H1 (cell line): ENCODE measurements around the gene SLC24A4. TPM values are rescaled to one million over a fixed set of nuclear protein-coding genes. Genes with fewer than 3 reads are reported as not detected.

Experiments
- CTCF ChIA-PET: fragments of 300-600 bp; sonication (Branson Sonifier 250); formaldehyde crosslinking; loops from one replicate; lab custom pipeline; 2021; ENCODE audit not compliant: partially characterized antibody; lab: Charles Lee
- POLR2A ChIA-PET: fragments of 300-600 bp; sonication (Branson Sonifier 250); formaldehyde crosslinking; loops from one replicate; lab custom pipeline; 2021; ENCODE audit warnings: inconsistent platforms; ENCODE audit not compliant: partially characterized antibody; lab: Charles Lee
- DNase-seq, 2 experiments: peaks; one replicate each; pipeline versions ENCODE4 v3.0.0 to v3.0.0-alpha.2; 2010 to 2022; ENCODE audit warnings: low spot score in 2 of 2, low read depth in 1 of 2, mixed read lengths in 1 of 2
- FAIRE-seq: peaks from 2 replicates; lab custom pipeline; 2011; peaks lifted over from hg19 to GRCh38; lab: Jason Lieb, UNC
- H2AFZ ChIP-seq: 2 replicates; pipeline ENCODE4 v1.8.1; 2012; ENCODE audit warnings: low read length, inconsistent platforms
- H2AK5ac ChIP-seq: 2 replicates; pipeline ENCODE4 v1.6.1; 2013; ENCODE audit warnings: low read depth, low read length
- H2BK120ac ChIP-seq: replicated peaks from 2 replicates; pipeline ENCODE3; 2013; ENCODE audit warnings: low read depth, low read length, inconsistent platforms
- H2BK12ac ChIP-seq: 2 replicates; pipeline ENCODE4 v1.6.1; 2013; ENCODE audit warnings: low read depth, low read length
- H2BK15ac ChIP-seq: 2 replicates; pipeline ENCODE4 v1.6.1; 2013; ENCODE audit warnings: low read length
- H2BK20ac ChIP-seq: 2 replicates; pipeline ENCODE4 v1.6.1; 2013; ENCODE audit warnings: low read length
- H2BK5ac ChIP-seq: 2 replicates; pipeline ENCODE4 v1.6.1; 2013; ENCODE audit warnings: low read depth, low read length
- H3K14ac ChIP-seq: 2 replicates; pipeline ENCODE4 v1.6.1; 2013; ENCODE audit warnings: inconsistent platforms; ENCODE audit not compliant: insufficient read length
- H3K18ac ChIP-seq: 2 replicates; pipeline ENCODE4 v1.6.1; 2013; ENCODE audit warnings: low read length; ENCODE audit errors: extremely low read depth
- H3K23ac ChIP-seq: 2 replicates; pipeline ENCODE4 v1.6.1; 2013; ENCODE audit warnings: inconsistent platforms; ENCODE audit not compliant: insufficient read length
- H3K23me2 ChIP-seq: 2 replicates; pipeline ENCODE4 v1.6.1; 2013; ENCODE audit warnings: low read depth, low read length
- H3K27ac ChIP-seq: 2 replicates; pipeline ENCODE4 v1.6.1; 2011; ENCODE audit warnings: low read depth, low read length, inconsistent platforms
- H3K27me3 ChIP-seq, 4 experiments: replicated peaks in 1 of 4; 1 replicate in 1 of 4; 2 replicates in 3 of 4; pipeline versions ENCODE4 v1.6.1 to v1.8.1; 2011 to 2013; ENCODE audit warnings: low read length in 3 of 4, mild to moderate bottlenecking in 3 of 4, inconsistent platforms in 2 of 4, mixed read lengths in 2 of 4, moderate library complexity in 1 of 4; ENCODE audit not compliant: control insufficient read depth in 3 of 4, insufficient read depth in 3 of 4; ENCODE audit errors: extremely low read depth in 1 of 4
- H3K36me3 ChIP-seq, 4 experiments: 2 replicates each; pipeline versions ENCODE4 v1.6.1 to v1.8.1; 2011 to 2013; ENCODE audit warnings: mild to moderate bottlenecking in 4 of 4, low read length in 3 of 4, moderate library complexity in 2 of 4, control low read depth in 1 of 4, inconsistent platforms in 1 of 4; ENCODE audit not compliant: insufficient read depth in 4 of 4, control insufficient read depth in 2 of 4
- H3K4ac ChIP-seq: replicated peaks from 2 replicates; pipeline ENCODE3; 2013; ENCODE audit warnings: low read length, low read depth, mixed read lengths, inconsistent platforms; ENCODE audit not compliant: insufficient read length
- H3K4me1 ChIP-seq, 4 experiments: replicated peaks in 1 of 4; 1 replicate in 1 of 4; 2 replicates in 3 of 4; pipeline versions ENCODE4 v1.6.1 to v1.8.1; 2011 to 2013; ENCODE audit warnings: low read length in 3 of 4, inconsistent platforms in 2 of 4, mixed read lengths in 1 of 4; ENCODE audit not compliant: insufficient read depth in 4 of 4, control insufficient read depth in 3 of 4
- H3K4me2 ChIP-seq, 2 experiments: 2 replicates each; pipeline versions ENCODE4 v1.6.1 to v1.8.1; 2011 to 2013; ENCODE audit warnings: low read depth in 2 of 2, low read length in 2 of 2, control low read depth in 1 of 2, inconsistent platforms in 1 of 2, mild to moderate bottlenecking in 1 of 2; ENCODE audit not compliant: insufficient read depth in 1 of 2
- H3K4me3 ChIP-seq, 4 experiments: fragments of 200-600, 300-600 bp in 1 of 4; sonication (generic), shearing (Covaris generic), sonication (Bioruptor Twin) in 1 of 4; 2 replicates each; pipeline versions ENCODE4 v1.5.1 to v1.8.1; 2011 to 2016; ENCODE audit warnings: low read length in 4 of 4, low read depth in 3 of 4, control low read depth in 2 of 4, inconsistent platforms in 2 of 4, mild to moderate bottlenecking in 2 of 4, mixed read lengths in 1 of 4, moderate library complexity in 1 of 4; ENCODE audit not compliant: insufficient read depth in 2 of 4; ENCODE audit errors: extremely low read depth in 1 of 4
- H3K56ac ChIP-seq: replicated peaks from 2 replicates; pipeline ENCODE3; 2013; ENCODE audit warnings: low read depth, mild to moderate bottlenecking, mixed read lengths, low read length, inconsistent platforms; ENCODE audit not compliant: insufficient read length
- H3K79me1 ChIP-seq: 2 replicates; pipeline ENCODE4 v1.6.1; 2013; ENCODE audit warnings: low read depth, low read length, control low read depth
- H3K79me2 ChIP-seq, 2 experiments: 2 replicates each; pipeline versions ENCODE4 v1.6.1 to v1.8.1; 2012 to 2013; ENCODE audit warnings: low read length in 2 of 2, mild to moderate bottlenecking in 2 of 2, inconsistent platforms in 1 of 2; ENCODE audit not compliant: insufficient read depth in 2 of 2, control insufficient read depth in 1 of 2
- H3K9ac ChIP-seq, 4 experiments: replicated peaks in 1 of 4; 1 replicate in 1 of 4; 2 replicates in 3 of 4; pipeline versions ENCODE4 v1.6.1 to v1.8.1; 2011 to 2013; ENCODE audit warnings: low read depth in 3 of 4, low read length in 3 of 4, control low read depth in 2 of 4, mild to moderate bottlenecking in 2 of 4, moderate library complexity in 2 of 4, inconsistent platforms in 1 of 4; ENCODE audit errors: extremely low read depth in 1 of 4
- H3K9me3 ChIP-seq, 2 experiments: 2 replicates each; pipeline versions ENCODE4 v1.6.1 to v1.8.1; 2012 to 2013; ENCODE audit warnings: mild to moderate bottlenecking in 2 of 2, moderate library complexity in 2 of 2, control low read depth in 1 of 2, inconsistent platforms in 1 of 2, low read depth in 1 of 2, low read length in 1 of 2, mixed read lengths in 1 of 2; ENCODE audit not compliant: insufficient read depth in 2 of 2
- H4K20me1 ChIP-seq, 2 experiments: replicated peaks in 1 of 2; 2 replicates each; pipeline versions ENCODE3 to v1.8.1; 2011 to 2013; ENCODE audit warnings: inconsistent platforms in 2 of 2, low read length in 2 of 2, mild to moderate bottlenecking in 1 of 2; ENCODE audit not compliant: insufficient read depth in 2 of 2, control insufficient read depth in 1 of 2
- H4K5ac ChIP-seq: 2 replicates; pipeline ENCODE4 v1.6.1; 2013; ENCODE audit warnings: low read length, low read depth, mixed read lengths, inconsistent platforms; ENCODE audit not compliant: insufficient read length
- H4K8ac ChIP-seq: 2 replicates; pipeline ENCODE4 v1.8.0; 2013; ENCODE audit warnings: mild to moderate bottlenecking, moderate library complexity, low read length, inconsistent platforms; ENCODE audit not compliant: insufficient read depth; ENCODE audit errors: extremely low read depth
- H4K91ac ChIP-seq: replicated peaks from 2 replicates; pipeline ENCODE3; 2013; ENCODE audit warnings: low read length, mixed read lengths, inconsistent platforms; ENCODE audit not compliant: insufficient read length
- CREB1 ChIP-seq: IDR thresholded peaks from 2 replicates; pipeline ENCODE4 v1.6.1; 2012; ENCODE audit warnings: inconsistent platforms
- CTBP2 ChIP-seq: IDR thresholded peaks from 2 replicates; pipeline ENCODE4 v1.7.0; 2011; ENCODE audit warnings: borderline replicate concordance, mild to moderate bottlenecking, moderate library complexity, mixed read lengths, low read length; ENCODE audit not compliant: insufficient read depth, insufficient read length
- EP300 ChIP-seq, 2 experiments: IDR thresholded peaks; 1 replicate in 1 of 2; 2 replicates in 1 of 2; pipeline ENCODE4 v1.6.1; 2011 to 2012; ENCODE audit warnings: low read depth in 2 of 2, low read length in 2 of 2, mild to moderate bottlenecking in 2 of 2, borderline replicate concordance in 1 of 2, inconsistent platforms in 1 of 2, moderate library complexity in 1 of 2
- HDAC6 ChIP-seq: IDR thresholded peaks from one replicate; pipeline ENCODE4 v1.7.1; 2012; ENCODE audit warnings: low read depth, mild to moderate bottlenecking, inconsistent platforms, low read length, moderate library complexity
- KDM5A ChIP-seq: fragments of 200-600 bp; IDR thresholded peaks from 2 replicates; pipeline ENCODE4 v1.7.1; 2012; ENCODE audit warnings: mild to moderate bottlenecking, low read length, inconsistent platforms, mixed read lengths
- MAX ChIP-seq: IDR thresholded peaks from 2 replicates; pipeline ENCODE4 v1.6.1; 2012; ENCODE audit warnings: inconsistent platforms
- RAD21 ChIP-seq, 2 experiments: IDR thresholded peaks in 1 of 2; conservative IDR thresholded peaks in 1 of 2; 2 replicates each; pipeline ENCODE4 v1.6.1; 2011; ENCODE audit warnings: low read depth in 2 of 2, low read length in 2 of 2, improper control_type of control experiment in 1 of 2, inconsistent platforms in 1 of 2, mild to moderate bottlenecking in 1 of 2, moderate library complexity in 1 of 2
- RBBP5 ChIP-seq: IDR thresholded peaks from 2 replicates; pipeline ENCODE4 v1.7.1; 2012; ENCODE audit warnings: low read depth, mild to moderate bottlenecking, inconsistent platforms, low read length, moderate library complexity, borderline replicate concordance
- RFX5 ChIP-seq: IDR thresholded peaks from 2 replicates; pipeline ENCODE4 v1.6.1; 2011; ENCODE audit warnings: low read depth, low read length, improper control_type of control experiment, borderline replicate concordance
- TAF1 ChIP-seq: IDR thresholded peaks from 2 replicates; pipeline ENCODE4 v1.6.1; 2011; ENCODE audit warnings: mild to moderate bottlenecking, low read depth, low read length
- WGBS, 2 experiments: shearing (Covaris generic) in 1 of 2; methylation state at CpG; one replicate each; pipeline versions ENCODE4 v1.1.6 to v1.1.7; 2013 to 2015; ENCODE audit warnings: low lambda C conversion rate in 2 of 2, mixed read lengths in 2 of 2, inconsistent platforms in 1 of 2, low coverage in 1 of 2, missing lambda C conversion rate in 1 of 2; ENCODE audit not compliant: insufficient replicate concordance in 2 of 2, insufficient coverage in 1 of 2, insufficient read length in 1 of 2; ENCODE audit errors: extremely low coverage in 1 of 2, missing lambda C conversion rate in 1 of 2; 5-methylcytosine and 5-hydroxymethylcytosine counted together
- polyA plus RNA-seq, 7 experiments: library from polyadenylated mRNA; depleted of rRNA in 3 of 7; stranded (reverse) in 5 of 7; unstranded in 2 of 7; fragments of >200 nt in 5 of 7; fragments of 200-250 nt in 2 of 7; gene quantifications; 1 replicate in 5 of 7; 2 replicates in 1 of 7; 4 replicates in 1 of 7; pipeline versions ENCODE4 v1.2.1 to v1.2.3, GENCODE V29; 2011 to 2013; ENCODE audit warnings: missing spikeins in 2 of 7, mixed read lengths in 2 of 7
- total RNA-seq: library from RNA; stranded (reverse); fragmentation: NEBNext Ultra II Directional; extraction: Animal tissue kit (Norgen Biotek cat#: 25700); gene quantifications from 2 replicates; pipeline ENCODE4 v1.2.1, GENCODE V29; 2021
- TF ChIP-seq, protein P1 (sequence below), 3 experiments: IDR thresholded peaks; 1 replicate in 2 of 3; 2 replicates in 1 of 3; pipeline versions ENCODE4 v1.5.1 to v1.6.1; 2011; ENCODE audit warnings: low read length in 3 of 3, mild to moderate bottlenecking in 3 of 3, inconsistent platforms in 2 of 3, low read depth in 1 of 3, moderate library complexity in 1 of 3; ENCODE audit not compliant: insufficient read depth in 1 of 3; ENCODE audit errors: control extremely low read depth in 1 of 3

Gene SLC24A4
- total and polyA plus RNA-seq, 2 of the 8 experiments (the other 6 are each of a cell fraction or from before 2014, with no cell fraction given): 0.27 to 0.89 TPM

DNA sequence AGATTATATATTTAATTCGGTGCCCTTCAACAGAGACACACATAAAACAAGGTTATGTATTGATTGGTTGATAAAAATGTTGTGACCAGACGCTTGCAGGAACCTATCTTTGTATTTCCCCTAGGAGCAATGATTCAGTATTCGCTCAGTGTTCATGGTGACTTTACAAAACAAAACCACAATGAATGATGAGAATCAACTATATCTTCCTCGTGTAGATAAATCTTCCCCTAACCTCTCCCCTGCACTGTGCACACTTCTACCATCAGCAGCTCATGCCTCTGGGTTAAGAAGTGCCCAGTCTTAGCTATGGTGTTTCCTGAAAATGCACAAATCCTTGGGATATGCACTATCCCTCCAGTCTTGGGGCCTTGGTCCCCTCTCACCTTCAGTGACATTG is 206.9 kb downstream of the SLC24A4 start:
- no peak for DNase-seq
- H4K20me1 ChIP-seq: no peaks in the 10 kb centered on the region
- H3K9ac ChIP-seq: no peak overlapping the region
- no peak for FAIRE-seq
- H4K91ac ChIP-seq: no peak overlapping the region
- no peak overlapping the region for H4K8ac ChIP-seq
- H3K4me2 ChIP-seq: no peak overlapping the region
- H3K27me3 ChIP-seq: no peaks in the 10 kb centered on the region
- TF ChIP-seq RAD21 (IDR thresholded peaks at IDR 0.05 in 1 of 2, conservative IDR thresholded peaks at IDR 0.05 in 1 of 2; ENCODE audit: low read depth in 2 of 2, low read length in 2 of 2): no peak
- TF ChIP-seq CREB1: no peak
- TF ChIP-seq RBBP5: no peak
- no peak for TF ChIP-seq HDAC6
- no peak for TF ChIP-seq MAX
- no peak for TF ChIP-seq TAF1
- no peak for TF ChIP-seq KDM5A
- TF ChIP-seq EP300 (IDR thresholded peaks at IDR 0.05; ENCODE audit: borderline replicate concordance in 1 of 2, low read depth in 2 of 2, low read length in 2 of 2): no peak
- TF ChIP-seq, protein P1, sequence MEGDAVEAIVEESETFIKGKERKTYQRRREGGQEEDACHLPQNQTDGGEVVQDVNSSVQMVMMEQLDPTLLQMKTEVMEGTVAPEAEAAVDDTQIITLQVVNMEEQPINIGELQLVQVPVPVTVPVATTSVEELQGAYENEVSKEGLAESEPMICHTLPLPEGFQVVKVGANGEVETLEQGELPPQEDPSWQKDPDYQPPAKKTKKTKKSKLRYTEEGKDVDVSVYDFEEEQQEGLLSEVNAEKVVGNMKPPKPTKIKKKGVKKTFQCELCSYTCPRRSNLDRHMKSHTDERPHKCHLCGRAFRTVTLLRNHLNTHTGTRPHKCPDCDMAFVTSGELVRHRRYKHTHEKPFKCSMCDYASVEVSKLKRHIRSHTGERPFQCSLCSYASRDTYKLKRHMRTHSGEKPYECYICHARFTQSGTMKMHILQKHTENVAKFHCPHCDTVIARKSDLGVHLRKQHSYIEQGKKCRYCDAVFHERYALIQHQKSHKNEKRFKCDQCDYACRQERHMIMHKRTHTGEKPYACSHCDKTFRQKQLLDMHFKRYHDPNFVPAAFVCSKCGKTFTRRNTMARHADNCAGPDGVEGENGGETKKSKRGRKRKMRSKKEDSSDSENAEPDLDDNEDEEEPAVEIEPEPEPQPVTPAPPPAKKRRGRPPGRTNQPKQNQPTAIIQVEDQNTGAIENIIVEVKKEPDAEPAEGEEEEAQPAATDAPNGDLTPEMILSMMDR (IDR thresholded peaks at IDR 0.05; ENCODE audit: control extremely low read depth in 1 of 3, insufficient read depth in 1 of 3, low read depth in 1 of 3, low read length in 3 of 3): no peak
- TF ChIP-seq RFX5: no peak
- TF ChIP-seq CTBP2: no peak
- TF ChIP-seq, all 59 proteins: peak for 0
- Histone ChIP-seq H2BK120ac (no peak overlapping the region), H3K4me3 (no peak overlapping the region), H2BK12ac (no peak overlapping the region), H2AK5ac (no peak overlapping the region), H3K23me2 (no peaks in the 10 kb centered on the region), H3K4me1 (no peaks in the 10 kb centered on the region), H3K4ac (no peak overlapping the region), H3K56ac (no peak overlapping the region), H3K9me3 (no peaks in the 10 kb centered on the region), H2AFZ (no peak overlapping the region), H2BK15ac (no peak overlapping the region), H3K14ac (no peak overlapping the region), H2BK5ac (no peak overlapping the region), H2BK20ac (no peak overlapping the region), H3K36me3 (no peaks in the 10 kb centered on the region), H4K5ac (no peak overlapping the region), H3K27ac (no peak overlapping the region), H3K79me2 (no peaks in the 10 kb centered on the region), H3K79me1 (no peaks in the 10 kb centered on the region), H3K18ac (no peak overlapping the region), H3K23ac (no peak overlapping the region)
- WGBS, 2 experiments: 92% methylated on average over 4 of the region's 4 CpGs; no CpG with 5 or more reads in 1 of the 2 experiments
- POLR2A ChIA-PET: no interaction called here
- CTCF ChIA-PET: no interaction called here
